ENCODE data around the gene MCC. TPM values are rescaled to one million over a fixed set of nuclear protein-coding genes. Genes with fewer than 3 reads are reported as not detected.

MCC gene
- total RNA-seq, 1 donor from 2014 or later = 14.0 TPM

DNA sequence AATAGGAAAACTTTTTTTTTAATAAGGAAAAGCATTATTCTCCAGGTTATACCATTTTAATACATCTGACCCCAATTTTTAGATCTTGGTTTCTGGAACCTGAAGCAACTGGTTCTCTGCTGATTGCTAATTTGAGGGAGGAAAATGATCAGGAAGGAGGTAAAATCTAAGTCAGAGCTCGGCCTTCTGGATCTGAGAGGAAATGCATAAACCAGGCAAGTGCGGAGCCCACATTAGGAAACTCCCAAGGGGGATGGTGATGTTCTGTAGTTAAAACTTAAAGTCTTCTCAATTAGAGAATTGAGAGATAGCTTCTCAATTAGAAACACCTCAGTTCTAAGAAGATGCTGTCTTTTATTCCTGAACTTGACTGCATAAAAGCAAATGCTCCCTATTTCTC lies 167.0 kb downstream of the MCC start:
- H3K9me3 Mint-ChIP-seq (ENCODE audit: unreplicated experiment) = no peaks in the 10 kb centered on the region
- no peak overlapping the region for H3K27ac Mint-ChIP-seq (ENCODE audit: unreplicated experiment)
- no peak overlapping the region for H3K4me3 Mint-ChIP-seq (ENCODE audit: unreplicated experiment)

DNA sequence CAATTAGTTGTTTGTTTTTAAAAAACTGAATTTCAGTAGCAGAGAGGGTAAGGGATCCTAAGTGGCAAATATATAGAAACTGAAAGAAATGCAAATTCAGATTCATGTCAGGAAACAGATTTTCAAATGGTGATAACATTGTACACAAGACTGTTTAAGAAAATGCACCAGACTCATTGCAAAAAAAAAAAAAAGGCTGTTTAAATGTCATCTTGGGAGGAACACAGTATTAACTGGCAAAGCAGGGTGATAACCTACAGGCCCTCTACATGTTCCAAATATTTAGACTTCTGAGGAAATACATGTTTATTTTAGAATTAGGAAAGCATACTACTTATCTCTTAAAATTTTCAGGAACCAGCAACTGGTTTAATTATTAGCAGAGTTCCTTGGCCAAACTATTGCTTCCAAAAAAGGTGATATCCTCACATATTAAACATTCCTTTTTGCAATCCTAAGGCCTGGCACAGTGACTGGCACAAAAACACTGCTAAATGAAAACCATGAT lies 167.9 kb downstream of the MCC start:
- Mint-ChIP-seq H3K27me3 (ENCODE audit: unreplicated experiment) (no peaks in the 10 kb centered on the region), H3K36me3 (ENCODE audit: unreplicated experiment) (no peaks in the 10 kb centered on the region), H3K4me1 (ENCODE audit: unreplicated experiment) (no peaks in the 10 kb centered on the region), H3K27ac (ENCODE audit: unreplicated experiment) (no peak overlapping the region), H3K9me3 (ENCODE audit: unreplicated experiment) (no peaks in the 10 kb centered on the region), H3K4me3 (ENCODE audit: unreplicated experiment) (no peak overlapping the region)
- TF ChIP-seq, protein P1, sequence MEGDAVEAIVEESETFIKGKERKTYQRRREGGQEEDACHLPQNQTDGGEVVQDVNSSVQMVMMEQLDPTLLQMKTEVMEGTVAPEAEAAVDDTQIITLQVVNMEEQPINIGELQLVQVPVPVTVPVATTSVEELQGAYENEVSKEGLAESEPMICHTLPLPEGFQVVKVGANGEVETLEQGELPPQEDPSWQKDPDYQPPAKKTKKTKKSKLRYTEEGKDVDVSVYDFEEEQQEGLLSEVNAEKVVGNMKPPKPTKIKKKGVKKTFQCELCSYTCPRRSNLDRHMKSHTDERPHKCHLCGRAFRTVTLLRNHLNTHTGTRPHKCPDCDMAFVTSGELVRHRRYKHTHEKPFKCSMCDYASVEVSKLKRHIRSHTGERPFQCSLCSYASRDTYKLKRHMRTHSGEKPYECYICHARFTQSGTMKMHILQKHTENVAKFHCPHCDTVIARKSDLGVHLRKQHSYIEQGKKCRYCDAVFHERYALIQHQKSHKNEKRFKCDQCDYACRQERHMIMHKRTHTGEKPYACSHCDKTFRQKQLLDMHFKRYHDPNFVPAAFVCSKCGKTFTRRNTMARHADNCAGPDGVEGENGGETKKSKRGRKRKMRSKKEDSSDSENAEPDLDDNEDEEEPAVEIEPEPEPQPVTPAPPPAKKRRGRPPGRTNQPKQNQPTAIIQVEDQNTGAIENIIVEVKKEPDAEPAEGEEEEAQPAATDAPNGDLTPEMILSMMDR (IDR thresholded peaks at IDR 0.05) = no peak
- no peak for DNase-seq (ENCODE audit: extremely low spot score, unreplicated experiment)

More for the DNA sequence above, 167.0 kb downstream of the MCC start:
- Mint-ChIP-seq H3K27me3 (ENCODE audit: unreplicated experiment) (no peaks in the 10 kb centered on the region), H3K4me1 (ENCODE audit: unreplicated experiment) (no peaks in the 10 kb centered on the region), H3K36me3 (ENCODE audit: unreplicated experiment) (no peaks in the 10 kb centered on the region)
- TF ChIP-seq, protein P1 (IDR thresholded peaks at IDR 0.05) = no peak
- no peak for DNase-seq (ENCODE audit: extremely low spot score, unreplicated experiment)

DNA sequence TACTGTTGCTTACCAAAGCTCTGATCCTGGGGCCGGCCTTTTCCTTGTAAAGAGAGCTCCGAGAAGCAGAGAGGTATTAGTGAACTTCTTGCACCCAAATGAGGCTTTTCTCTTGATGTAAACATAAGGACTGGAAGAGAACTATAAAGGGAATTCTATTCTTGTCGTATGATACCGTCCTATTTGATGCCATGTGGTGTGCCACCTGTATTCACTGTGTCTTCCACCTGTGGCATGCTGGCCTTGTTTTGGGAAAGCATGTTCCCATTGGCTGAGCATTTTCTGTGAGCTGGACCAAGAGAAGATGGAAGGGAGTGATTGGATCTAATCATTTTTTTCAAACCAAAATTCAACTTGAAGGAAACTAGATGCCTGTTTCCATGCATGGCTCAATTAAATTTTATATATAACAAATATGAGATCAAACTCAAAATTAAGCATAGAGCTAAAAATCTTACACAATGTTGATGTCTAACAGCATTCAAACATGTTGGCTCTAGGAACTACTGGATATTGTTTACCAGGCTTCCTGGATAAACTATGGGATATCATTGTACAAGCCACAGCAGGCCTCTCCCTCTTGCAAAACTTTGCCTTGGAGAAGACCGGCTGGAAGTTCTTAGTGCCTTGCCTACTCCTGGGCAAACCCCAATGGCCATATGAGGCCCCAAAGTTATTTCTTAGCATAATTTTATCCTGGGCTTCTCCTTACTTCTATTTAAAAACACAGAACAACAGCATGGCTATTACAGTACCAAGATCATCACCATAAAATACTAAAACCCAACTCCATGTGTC lies 168.8 kb downstream of the MCC start:
- Mint-ChIP-seq H3K4me1 (ENCODE audit: unreplicated experiment) (no peaks in the 10 kb centered on the region), H3K36me3 (ENCODE audit: unreplicated experiment) (no peaks in the 10 kb centered on the region), H3K27ac (ENCODE audit: unreplicated experiment) (no peak overlapping the region), H3K9me3 (ENCODE audit: unreplicated experiment) (no peaks in the 10 kb centered on the region), H3K4me3 (ENCODE audit: unreplicated experiment) (no peak overlapping the region), H3K27me3 (ENCODE audit: unreplicated experiment) (no peaks in the 10 kb centered on the region)
- TF ChIP-seq, protein P1 (IDR thresholded peaks at IDR 0.05) = no peak
- DNase-seq (ENCODE audit: extremely low spot score, unreplicated experiment) = no peak

DNA sequence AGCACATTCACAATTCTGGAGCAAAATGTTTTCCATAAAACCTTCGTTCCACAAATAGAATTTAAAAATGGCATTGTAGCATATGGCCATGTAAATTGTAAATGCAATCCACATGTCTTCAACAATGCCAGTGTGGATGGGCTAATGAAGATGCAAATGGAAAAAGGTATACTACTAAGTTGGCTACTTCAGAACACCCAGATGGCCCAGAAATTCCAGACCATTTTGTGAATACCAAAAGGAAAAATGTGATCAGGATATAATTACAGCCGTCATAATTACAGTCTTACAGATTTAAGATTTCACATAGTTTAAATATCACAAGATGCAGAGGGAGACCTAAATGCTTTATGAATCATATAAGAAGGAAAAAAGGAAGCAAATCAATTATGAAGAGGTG lies 170.6 kb downstream of the MCC start:
- no peak for DNase-seq (ENCODE audit: extremely low spot score, unreplicated experiment)
- Mint-ChIP-seq H3K4me3 (ENCODE audit: unreplicated experiment) (no peak overlapping the region), H3K9me3 (ENCODE audit: unreplicated experiment) (no peaks in the 10 kb centered on the region), H3K36me3 (ENCODE audit: unreplicated experiment) (no peaks in the 10 kb centered on the region), H3K27me3 (ENCODE audit: unreplicated experiment) (no peaks in the 10 kb centered on the region), H3K27ac (ENCODE audit: unreplicated experiment) (no peak overlapping the region), H3K4me1 (ENCODE audit: unreplicated experiment) (no peaks in the 10 kb centered on the region)
- TF ChIP-seq, protein P1 (IDR thresholded peaks at IDR 0.05) = no peak

DNA sequence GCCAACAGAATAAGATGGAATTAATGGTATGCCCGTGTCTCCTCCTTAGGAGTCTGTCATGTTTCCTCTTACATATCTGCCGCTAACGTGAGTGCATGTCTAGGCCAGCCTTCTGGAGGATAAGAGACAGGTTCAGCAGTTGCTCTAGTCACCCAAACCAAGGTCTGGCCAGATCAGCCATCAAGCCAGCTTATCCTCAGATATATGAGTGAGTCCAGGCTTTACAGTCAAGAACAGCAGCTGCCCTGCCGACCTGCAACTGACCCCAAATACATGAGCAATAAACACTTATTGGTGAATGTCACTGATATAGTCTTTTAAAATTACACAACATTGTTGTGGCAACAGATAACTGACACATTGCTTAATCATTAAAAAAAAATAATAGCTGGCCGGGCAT lies 177.0 kb downstream of the MCC start:
- H3K27ac Mint-ChIP-seq (ENCODE audit: unreplicated experiment) = no peak overlapping the region
- DNase-seq (ENCODE audit: extremely low spot score, unreplicated experiment) = no peak

More for the DNA sequence above, 177.0 kb downstream of the MCC start:
- no peaks in the 10 kb centered on the region for H3K36me3 Mint-ChIP-seq (ENCODE audit: unreplicated experiment)
- TF ChIP-seq, protein P1 (IDR thresholded peaks at IDR 0.05) = no peak
- H3K9me3 Mint-ChIP-seq (ENCODE audit: unreplicated experiment) = peaks cover 9% of the 10 kb centered on the region
- H3K27me3 Mint-ChIP-seq (ENCODE audit: unreplicated experiment) = peaks cover 2% of the 10 kb centered on the region
- no peaks in the 10 kb centered on the region for H3K4me1 Mint-ChIP-seq (ENCODE audit: unreplicated experiment)
- no peak overlapping the region for H3K4me3 Mint-ChIP-seq (ENCODE audit: unreplicated experiment)

Data from osteocyte (in vitro differentiated cells).